Naive thymus-derived CD4-positive, alpha-beta T cell (primary cell): ENCODE results near the gene NRL. TPM values are rescaled to one million over a fixed set of nuclear protein-coding genes. Genes with fewer than 3 reads are reported as not detected.

Source experiments
- ATAC-seq: fragments of 150-1000 bp; cut with Tn5 transposase; 2 replicates; pipeline ENCODE4 v1.10.0; 2021; ENCODE audit warnings: mild to moderate bottlenecking, moderate library complexity
- CTCF ChIA-PET: fragments of 350-600 bp; sonication (Branson Sonifier 250); formaldehyde crosslinking; loops from one replicate; lab custom pipeline; 2021; ENCODE audit warnings: antibody characterized with exemption; lab: Charles Lee
- POLR2A ChIA-PET: fragments of 350-600 bp; sonication (Branson Sonifier 250); formaldehyde crosslinking; loops from one replicate; lab custom pipeline; 2021; ENCODE audit warnings: antibody characterized with exemption, inconsistent platforms; lab: Charles Lee
- DNase-seq, 9 donors: peaks; one replicate each; pipeline versions ENCODE4 v3.0.0 to v3.0.0-alpha.2; 2020 to 2022; ENCODE audit warnings: mixed read lengths in 1 of 9
- H3K27ac ChIP-seq: one replicate; pipeline ENCODE4 v1.7.0; 2013; ENCODE audit warnings: mild to moderate bottlenecking, low read depth, low read length, moderate library complexity
- H3K27me3 ChIP-seq, 2 donors: one replicate each; pipeline ENCODE4 v1.7.0; 2013; ENCODE audit warnings: low read length in 2 of 2, mild to moderate bottlenecking in 2 of 2, moderate library complexity in 2 of 2; ENCODE audit not compliant: control insufficient read depth in 2 of 2, insufficient read depth in 2 of 2
- H3K36me3 ChIP-seq, 3 experiments: 1 replicate in 2 of 3; 2 replicates in 1 of 3; pipeline ENCODE4 v1.7.0; 2013; ENCODE audit warnings: low read length in 3 of 3, mild to moderate bottlenecking in 3 of 3, moderate library complexity in 1 of 3; ENCODE audit not compliant: insufficient read depth in 3 of 3, control insufficient read depth in 2 of 3
- H3K4me1 ChIP-seq, 2 donors: one replicate each; pipeline ENCODE4 v1.7.0; 2013; ENCODE audit warnings: low read length in 2 of 2, mild to moderate bottlenecking in 2 of 2, moderate library complexity in 1 of 2; ENCODE audit not compliant: control insufficient read depth in 2 of 2, insufficient read depth in 2 of 2
- H3K4me3 ChIP-seq: 2 replicates; pipeline ENCODE4 v1.7.0; 2013; ENCODE audit warnings: mild to moderate bottlenecking, low read length
- H3K9me3 ChIP-seq, 3 experiments: 1 replicate in 2 of 3; 2 replicates in 1 of 3; pipeline ENCODE4 v1.7.0; 2013; ENCODE audit warnings: low read length in 3 of 3; ENCODE audit not compliant: control insufficient read depth in 2 of 3
- H3K27ac Mint-ChIP-seq, 9 donors: one replicate each; pipeline ENCODE4 v1.8.0; 2020 to 2022; ENCODE audit warnings: mixed read lengths in 9 of 9, mild to moderate bottlenecking in 8 of 9, moderate library complexity in 5 of 9, inconsistent platforms in 2 of 9
- H3K27me3 Mint-ChIP-seq, 5 donors: one replicate each; pipeline ENCODE4 v1.8.0; 2021 to 2022; ENCODE audit warnings: mixed read lengths in 5 of 5, mild to moderate bottlenecking in 1 of 5
- H3K36me3 Mint-ChIP-seq, 5 donors: one replicate each; pipeline ENCODE4 v1.8.0; 2020 to 2022; ENCODE audit warnings: mixed read lengths in 5 of 5, mild to moderate bottlenecking in 3 of 5, inconsistent platforms in 1 of 5
- H3K4me1 Mint-ChIP-seq, 7 donors: one replicate each; pipeline ENCODE4 v1.8.0; 2020 to 2022; ENCODE audit warnings: mixed read lengths in 7 of 7, mild to moderate bottlenecking in 3 of 7, inconsistent platforms in 1 of 7
- H3K4me3 Mint-ChIP-seq, 10 donors: one replicate each; pipeline ENCODE4 v1.8.0; 2020 to 2022; ENCODE audit warnings: mild to moderate bottlenecking in 10 of 10, mixed read lengths in 10 of 10, moderate library complexity in 6 of 10, inconsistent platforms in 2 of 10
- H3K9me3 Mint-ChIP-seq, 11 donors: one replicate each; pipeline ENCODE4 v1.8.0; 2020 to 2022; ENCODE audit warnings: mixed read lengths in 11 of 11, mild to moderate bottlenecking in 4 of 11, inconsistent platforms in 1 of 11, moderate library complexity in 1 of 11
- intact Hi-C, 2 donors: fragments of 100-400 bp; cut with micrococcal nuclease; formaldehyde crosslinking; loops; one replicate each; pipeline ENCODE4 v1.15.1; 2023
- polyA plus RNA-seq, 2 donors: library from polyadenylated mRNA; unstranded; fragments of 300-500 nt; fragmentation: Illumina TruSeq; gene quantifications; one replicate each; pipeline ENCODE4 v1.2.3, GENCODE V29; 2021
- total RNA-seq, 6 experiments: library from RNA in 5 of 6; stranded (reverse) in 5 of 6; gene quantifications; 1 replicate in 5 of 6; 2 replicates in 1 of 6; pipeline ENCODE4 v1.2.3 and lab custom pipeline; 2021 to 2026

NRL gene
- total and polyA plus RNA-seq, 7 experiments from 2014 or later: 2.1 to 4.5 (median 3.7) TPM

GRCh38 chr14:24075485-24076301 lies 39.1 kb downstream of the NRL start:
- DNase-seq: no peak
- H3K27ac ChIP-seq: no peak overlapping the region
- peaks cover 6 to 18% (median 7%) of the 10 kb centered on the region in 7 donors for H3K4me1 Mint-ChIP-seq
- intact Hi-C loops: no loop called here
- H3K27ac Mint-ChIP-seq: no peak overlapping the region
- H3K9me3 ChIP-seq: no peaks in the 10 kb centered on the region
- H3K9me3 Mint-ChIP-seq: no peaks in the 10 kb centered on the region
- POLR2A ChIA-PET: no interaction called here
- H3K36me3 ChIP-seq: no peaks in the 10 kb centered on the region
- H3K27me3 ChIP-seq: no peaks in the 10 kb centered on the region
- peak overlapping the region in 1 of 10 donors; percentile 7 for H3K4me3 Mint-ChIP-seq
- CTCF ChIA-PET: interaction anchor here (0.7 to 1.2 kb wide), 4 partner anchors 14 to 357 kb away, joined by 3 to 4 read pairs (median 4); no protein-coding TSS in a partner anchor
- H3K4me3 ChIP-seq: no peak overlapping the region
- H3K27me3 Mint-ChIP-seq: peaks cover 0 to 6% (median 4%) of the 10 kb centered on the region in 5 donors
- H3K36me3 Mint-ChIP-seq: no peaks in the 10 kb centered on the region
- peaks cover 5 to 6% of the 10 kb centered on the region in 2 donors for H3K4me1 ChIP-seq
- ATAC-seq: no peak

- H3K4me3 Mint-ChIP-seq: peak overlapping the region in 1 of 10 donors; percentile 7
- Histone ChIP-seq H3K27me3 (no peaks in the 10 kb centered on the region), H3K27ac (no peak overlapping the region), H3K4me1 (no peaks in the 10 kb centered on the region), H3K9me3 (no peaks in the 10 kb centered on the region), H3K36me3 (no peaks in the 10 kb centered on the region), H3K4me3 (no peak overlapping the region)
- ATAC-seq: no peak
- DNase-seq: no peak
- no peak overlapping the region for H3K27ac Mint-ChIP-seq
- intact Hi-C loops: no loop called here
- POLR2A ChIA-PET: interaction anchor here (0.7 kb wide), 1 partner anchor 8 kb away, joined by 3 read pairs; no protein-coding TSS in a partner anchor
- no peaks in the 10 kb centered on the region for H3K9me3 Mint-ChIP-seq
- peaks cover 0 to 10% (median 8%) of the 10 kb centered on the region in 5 donors for H3K27me3 Mint-ChIP-seq
- CTCF ChIA-PET: interaction anchor here (0.7 to 1.5 kb wide), 6 partner anchors 15 to 358 kb away, joined by 3 to 7 read pairs (median 4); partner anchors contain the start of gene PCK2
- H3K36me3 Mint-ChIP-seq: no peaks in the 10 kb centered on the region
- H3K4me1 Mint-ChIP-seq: peaks cover 0 to 9% (median 0%) of the 10 kb centered on the region in 7 donors
Observed at GRCh38 chr14:24074625-24075484, 39.9 kb downstream of the NRL start.

GRCh38 chr14:24072881-24073877 lies 41.6 kb downstream of the NRL start:
- ATAC-seq: no peak
- H3K9me3 ChIP-seq: no peaks in the 10 kb centered on the region
- H3K4me3 ChIP-seq: no peak overlapping the region
- Mint-ChIP-seq H3K9me3 (no peaks in the 10 kb centered on the region), H3K4me3 (no peak overlapping the region), H3K4me1 (peaks cover 0 to 8% (median 0%) of the 10 kb centered on the region in 7 donors), H3K27me3 (peaks cover 0 to 13% (median 3%) of the 10 kb centered on the region in 5 donors), H3K27ac (no peak overlapping the region), H3K36me3 (no peaks in the 10 kb centered on the region)
- no peaks in the 10 kb centered on the region for H3K36me3 ChIP-seq
- intact Hi-C loops: no loop called here
- H3K27ac ChIP-seq: no peak overlapping the region
- POLR2A ChIA-PET: no interaction called here
- no peaks in the 10 kb centered on the region for H3K4me1 ChIP-seq
- no peaks in the 10 kb centered on the region for H3K27me3 ChIP-seq
- DNase-seq: no peak
- CTCF ChIA-PET: interaction anchor here (0.6 to 1.8 kb wide), 5 partner anchors 15 to 1077 kb away, joined by 3 to 7 read pairs (median 5); partner anchors contain the start of gene PCK2

- H3K36me3 Mint-ChIP-seq: no peaks in the 10 kb centered on the region
- no peak overlapping the region for H3K27ac Mint-ChIP-seq
- intact Hi-C loops: no loop called here
- Histone ChIP-seq H3K9me3 (no peaks in the 10 kb centered on the region), H3K27me3 (no peaks in the 10 kb centered on the region), H3K4me1 (no peaks in the 10 kb centered on the region), H3K36me3 (no peaks in the 10 kb centered on the region), H3K27ac (no peak overlapping the region), H3K4me3 (no peak overlapping the region)
- ChIA-PET CTCF (interaction anchor here (1.7 to 1.8 kb wide), 2 partner anchors 14 to 18 kb away, joined by 5 to 6 read pairs; no protein-coding TSS in a partner anchor), POLR2A (interaction anchor here (1.3 kb wide), 1 partner anchor 9 kb away, joined by 5 read pairs; no protein-coding TSS in a partner anchor)
- H3K4me3 Mint-ChIP-seq: no peak overlapping the region
- no peaks in the 10 kb centered on the region for H3K9me3 Mint-ChIP-seq
- no peak for DNase-seq
- peaks cover 0 to 8% (median 0%) of the 10 kb centered on the region in 7 donors for H3K4me1 Mint-ChIP-seq
- peaks cover 0 to 13% (median 5%) of the 10 kb centered on the region in 5 donors for H3K27me3 Mint-ChIP-seq
- no peak for ATAC-seq
Observed at GRCh38 chr14:24072436-24072835, 42.3 kb downstream of the NRL start.

DNA sequence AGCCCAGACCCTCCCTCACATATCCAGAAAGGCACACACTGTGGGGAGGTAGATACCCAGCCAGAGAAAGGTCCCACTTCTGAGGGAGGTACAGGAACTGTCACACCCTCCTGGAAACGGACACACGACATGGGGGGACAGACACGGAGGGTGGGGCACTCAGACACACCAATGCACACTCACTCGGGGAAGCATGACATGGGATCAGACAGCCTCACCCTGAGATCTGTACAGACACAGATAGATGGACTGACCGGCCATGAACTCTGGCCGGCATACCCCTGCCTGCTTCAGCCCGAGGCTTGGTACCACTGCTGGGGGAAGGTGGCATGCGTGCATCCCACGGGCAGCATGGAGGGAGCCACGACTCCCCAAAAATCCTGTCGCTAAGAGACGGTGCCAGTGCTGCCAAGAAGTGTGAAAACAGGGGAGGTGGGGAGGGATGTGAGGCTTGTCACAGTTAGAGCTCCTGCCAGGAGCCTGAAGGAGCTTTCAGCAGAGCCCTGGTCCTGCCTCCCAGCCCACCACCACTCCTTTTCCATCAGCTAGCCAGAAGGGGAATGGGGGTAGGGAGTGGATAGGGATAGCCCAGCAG lies 42.8 kb downstream of the NRL start:
- no peaks in the 10 kb centered on the region for H3K9me3 Mint-ChIP-seq
- H3K36me3 ChIP-seq: no peaks in the 10 kb centered on the region
- no peak overlapping the region for H3K4me3 Mint-ChIP-seq
- peaks cover 0 to 8% (median 0%) of the 10 kb centered on the region in 7 donors for H3K4me1 Mint-ChIP-seq
- no peaks in the 10 kb centered on the region for H3K36me3 Mint-ChIP-seq
- intact Hi-C loops: no loop called here
- no peaks in the 10 kb centered on the region for H3K4me1 ChIP-seq
- DNase-seq (no peak), ATAC-seq (no peak)
- H3K27me3 Mint-ChIP-seq: peaks cover 0 to 13% (median 5%) of the 10 kb centered on the region in 5 donors
- no peak overlapping the region for H3K27ac ChIP-seq
- no peaks in the 10 kb centered on the region for H3K27me3 ChIP-seq
- no peak overlapping the region for H3K27ac Mint-ChIP-seq
- H3K9me3 ChIP-seq: no peaks in the 10 kb centered on the region
- POLR2A ChIA-PET: interaction anchor here (1.3 kb wide), 1 partner anchor 10 kb away, joined by 5 read pairs; no protein-coding TSS in a partner anchor
- CTCF ChIA-PET: interaction anchor here (1.7 to 1.8 kb wide), 2 partner anchors 14 to 18 kb away, joined by 5 to 6 read pairs; no protein-coding TSS in a partner anchor
- no peak overlapping the region for H3K4me3 ChIP-seq
